ENCODE data around the gene CPN2.

The CPN2 gene

DNA sequence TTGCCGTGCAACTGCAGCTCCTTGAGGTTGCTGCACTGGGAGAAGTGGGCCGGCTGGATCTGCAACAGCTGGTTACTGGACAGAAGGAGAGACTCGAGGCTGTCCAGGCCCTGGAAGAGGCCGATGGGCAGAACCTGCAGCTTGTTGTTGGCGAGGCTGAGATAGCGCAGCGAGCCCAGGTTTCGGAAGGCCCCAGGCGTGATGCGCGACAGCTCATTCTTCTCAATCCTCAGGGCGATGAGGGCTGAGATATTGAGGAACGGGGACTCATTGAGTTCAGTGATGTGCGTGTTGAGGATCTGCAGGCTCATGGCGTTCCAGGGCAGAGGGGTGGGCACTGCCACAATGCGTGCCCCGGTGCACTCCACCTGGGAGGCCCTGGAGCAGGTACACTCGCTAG, 9.4 kb upstream of the CPN2 start:
- Histone ChIP-seq H3K27me3 (ENCODE audit: control insufficient read depth in 2 of 2, insufficient read depth in 2 of 2, low read length in 2 of 2) (no peaks in the 10 kb centered on the region), H3K9ac (ENCODE audit: low read depth in 1 of 2, low read length in 2 of 2) (no peak overlapping the region), H3K36me3 (ENCODE audit: control insufficient read depth in 2 of 2, insufficient read depth in 2 of 2, low read length in 2 of 2) (no peaks in the 10 kb centered on the region), H3K4me3 (ENCODE audit: low read length in 2 of 2) (no peak overlapping the region), H3K4me1 (ENCODE audit: control insufficient read depth in 2 of 2, insufficient read depth in 2 of 2, low read length in 2 of 2) (peaks cover 2 to 3% of the 10 kb centered on the region in 2 donors), H3K9me3 (ENCODE audit: control insufficient read depth in 2 of 2, low read length in 2 of 2) (no peaks in the 10 kb centered on the region), H3K27ac (ENCODE audit: low read depth in 2 of 2, low read length in 2 of 2) (no peak overlapping the region)

DNA sequence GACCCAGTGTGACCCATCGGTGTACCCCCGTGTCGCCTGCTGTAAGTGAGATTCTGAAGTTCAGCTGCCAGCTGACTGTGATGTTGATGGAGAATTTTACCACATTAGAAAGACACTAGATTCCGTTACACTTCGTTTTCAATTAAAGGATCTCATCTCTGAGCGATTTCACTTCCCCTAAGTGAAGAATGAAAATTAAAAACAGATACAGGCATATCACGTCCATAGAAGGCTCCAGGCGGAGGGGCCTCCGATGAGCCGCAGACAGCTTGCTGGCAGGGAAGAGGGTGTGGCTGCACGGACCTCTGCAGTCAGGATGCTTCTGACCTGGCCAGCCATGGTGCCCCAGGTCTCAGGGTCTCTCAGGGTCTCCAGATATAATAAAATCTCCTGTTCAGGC, 6.6 kb upstream of the CPN2 start:
- Histone ChIP-seq H3K9me3 (ENCODE audit: control insufficient read depth in 2 of 2, low read length in 2 of 2) (no peaks in the 10 kb centered on the region), H3K36me3 (ENCODE audit: control insufficient read depth in 2 of 2, insufficient read depth in 2 of 2, low read length in 2 of 2) (no peaks in the 10 kb centered on the region), H3K27me3 (ENCODE audit: control insufficient read depth in 2 of 2, insufficient read depth in 2 of 2, low read length in 2 of 2) (no peaks in the 10 kb centered on the region)

GRCh38 chr3:194355379-194355778, 4.3 kb upstream of the CPN2 start:
- no peaks in the 10 kb centered on the region for H3K4me1 ChIP-seq (ENCODE audit: control insufficient read depth in 2 of 2, insufficient read depth in 2 of 2, low read length in 2 of 2)
- no peak overlapping the region for H3K27ac ChIP-seq (ENCODE audit: low read depth in 2 of 2, low read length in 2 of 2)
- no peaks in the 10 kb centered on the region for H3K27me3 ChIP-seq (ENCODE audit: control insufficient read depth in 2 of 2, insufficient read depth in 2 of 2, low read length in 2 of 2)
- H3K9ac ChIP-seq (ENCODE audit: low read depth in 1 of 2, low read length in 2 of 2) = no peak overlapping the region
- H3K4me3 ChIP-seq (ENCODE audit: low read length in 2 of 2) = no peak overlapping the region
- no peaks in the 10 kb centered on the region for H3K9me3 ChIP-seq (ENCODE audit: control insufficient read depth in 2 of 2, low read length in 2 of 2)
- no peaks in the 10 kb centered on the region for H3K36me3 ChIP-seq (ENCODE audit: control insufficient read depth in 2 of 2, insufficient read depth in 2 of 2, low read length in 2 of 2)

More for the DNA sequence above, 6.6 kb upstream of the CPN2 start:
- no peak overlapping the region for H3K4me3 ChIP-seq (ENCODE audit: low read length in 2 of 2)
- H3K4me1 ChIP-seq (ENCODE audit: control insufficient read depth in 2 of 2, insufficient read depth in 2 of 2, low read length in 2 of 2) = no peaks in the 10 kb centered on the region
- no peak overlapping the region for H3K27ac ChIP-seq (ENCODE audit: low read depth in 2 of 2, low read length in 2 of 2)
- H3K9ac ChIP-seq (ENCODE audit: low read depth in 1 of 2, low read length in 2 of 2) = no peak overlapping the region

DNA sequence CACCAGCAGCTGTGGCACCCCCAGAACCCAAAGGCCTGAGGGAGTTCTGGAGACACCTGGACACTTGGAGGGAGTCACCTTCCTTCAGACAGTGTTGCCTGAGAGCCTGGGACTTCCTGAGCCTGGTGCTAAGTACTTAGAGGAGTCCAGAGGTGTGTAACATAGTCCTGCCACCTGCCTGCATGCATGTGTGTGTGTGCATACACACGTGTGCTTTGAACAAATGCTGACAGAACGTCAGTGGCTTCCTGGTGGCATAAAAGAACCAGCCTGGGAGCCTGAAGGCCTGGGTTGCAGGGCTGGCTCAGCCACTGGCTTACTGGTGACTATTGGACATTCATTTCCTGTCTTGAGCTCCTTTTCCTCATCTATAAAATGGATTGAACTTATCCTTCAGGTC, 3.2 kb upstream of the CPN2 start:
- no peak overlapping the region for H3K4me3 ChIP-seq (ENCODE audit: low read length in 2 of 2)
- no peaks in the 10 kb centered on the region for H3K27me3 ChIP-seq (ENCODE audit: control insufficient read depth in 2 of 2, insufficient read depth in 2 of 2, low read length in 2 of 2)
- no peak overlapping the region for H3K9ac ChIP-seq (ENCODE audit: low read depth in 1 of 2, low read length in 2 of 2)
- H3K4me1 ChIP-seq (ENCODE audit: control insufficient read depth in 2 of 2, insufficient read depth in 2 of 2, low read length in 2 of 2) = no peaks in the 10 kb centered on the region
- no peaks in the 10 kb centered on the region for H3K9me3 ChIP-seq (ENCODE audit: control insufficient read depth in 2 of 2, low read length in 2 of 2)
- H3K36me3 ChIP-seq (ENCODE audit: control insufficient read depth in 2 of 2, insufficient read depth in 2 of 2, low read length in 2 of 2) = no peaks in the 10 kb centered on the region
- H3K27ac ChIP-seq (ENCODE audit: low read depth in 2 of 2, low read length in 2 of 2) = no peak overlapping the region

- Histone ChIP-seq H3K27me3 (ENCODE audit: control insufficient read depth in 2 of 2, insufficient read depth in 2 of 2, low read length in 2 of 2) (no peaks in the 10 kb centered on the region), H3K4me3 (ENCODE audit: low read length in 2 of 2) (no peak overlapping the region), H3K36me3 (ENCODE audit: control insufficient read depth in 2 of 2, insufficient read depth in 2 of 2, low read length in 2 of 2) (no peaks in the 10 kb centered on the region), H3K27ac (ENCODE audit: low read depth in 2 of 2, low read length in 2 of 2) (no peak overlapping the region), H3K9me3 (ENCODE audit: control insufficient read depth in 2 of 2, low read length in 2 of 2) (no peaks in the 10 kb centered on the region), H3K9ac (ENCODE audit: low read depth in 1 of 2, low read length in 2 of 2) (no peak overlapping the region), H3K4me1 (ENCODE audit: control insufficient read depth in 2 of 2, insufficient read depth in 2 of 2, low read length in 2 of 2) (no peaks in the 10 kb centered on the region)
Measured at GRCh38 chr3:194352667-194353246, 1.6 kb upstream of the CPN2 start.

DNA sequence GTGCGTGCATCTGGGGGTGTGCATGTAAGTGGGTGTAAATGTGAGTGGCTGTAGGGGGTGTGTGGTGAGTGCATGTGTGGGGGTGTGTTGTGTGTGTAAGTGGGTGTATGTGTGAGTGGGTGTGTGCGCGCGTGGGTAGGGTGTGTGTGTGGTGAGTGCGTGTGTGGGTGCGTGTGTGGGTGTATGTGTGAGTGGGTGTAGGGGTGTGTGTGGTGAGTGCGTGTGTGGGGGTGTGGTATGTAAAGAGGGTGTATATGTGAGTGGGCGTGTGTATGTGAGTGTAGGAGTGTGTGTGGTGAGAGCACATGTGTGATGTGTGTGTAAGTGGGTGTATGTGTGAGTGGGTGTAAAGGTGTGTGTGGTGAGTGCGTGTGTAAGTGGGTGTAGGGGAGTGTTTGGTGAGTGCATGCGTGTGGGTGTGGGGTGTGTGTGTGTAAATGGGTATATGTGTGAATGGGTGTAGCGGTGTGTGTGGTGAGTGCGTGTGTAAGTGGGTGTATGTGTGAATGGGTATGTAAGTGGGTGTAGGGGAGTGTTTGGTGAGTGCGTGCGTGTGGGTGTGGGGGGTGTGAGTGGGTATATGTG, 916 bp upstream of the CPN2 start:
- Histone ChIP-seq H3K36me3 (ENCODE audit: control insufficient read depth in 2 of 2, insufficient read depth in 2 of 2, low read length in 2 of 2) (no peaks in the 10 kb centered on the region), H3K9ac (ENCODE audit: low read depth in 1 of 2, low read length in 2 of 2) (no peak overlapping the region), H3K4me1 (ENCODE audit: control insufficient read depth in 2 of 2, insufficient read depth in 2 of 2, low read length in 2 of 2) (no peaks in the 10 kb centered on the region), H3K4me3 (ENCODE audit: low read length in 2 of 2) (no peak overlapping the region), H3K9me3 (ENCODE audit: control insufficient read depth in 2 of 2, low read length in 2 of 2) (no peaks in the 10 kb centered on the region), H3K27me3 (ENCODE audit: control insufficient read depth in 2 of 2, insufficient read depth in 2 of 2, low read length in 2 of 2) (no peaks in the 10 kb centered on the region), H3K27ac (ENCODE audit: low read depth in 2 of 2, low read length in 2 of 2) (no peak overlapping the region)

DNA sequence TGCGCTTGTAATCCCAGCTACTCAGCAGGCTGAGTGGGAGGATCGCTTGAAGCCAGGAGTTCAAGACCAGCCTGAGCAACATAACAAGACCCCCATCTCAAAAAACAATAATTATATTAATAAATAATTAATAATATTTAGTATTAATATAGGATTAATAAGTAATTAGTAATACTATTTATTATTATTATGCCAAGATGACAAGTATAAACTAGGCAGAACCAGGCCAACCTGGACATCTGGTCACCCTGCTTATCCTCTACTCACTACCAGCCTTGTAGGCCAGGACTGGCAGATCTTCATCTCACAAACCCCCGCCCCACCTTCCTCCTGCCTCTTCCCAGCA, 429 bp downstream of the CPN2 start:
- H3K36me3 ChIP-seq (ENCODE audit: control insufficient read depth in 2 of 2, insufficient read depth in 2 of 2, low read length in 2 of 2) = no peaks in the 10 kb centered on the region
- H3K9ac ChIP-seq (ENCODE audit: low read depth in 1 of 2, low read length in 2 of 2) = no peak overlapping the region
- H3K4me3 ChIP-seq (ENCODE audit: low read length in 2 of 2) = no peak overlapping the region
- no peaks in the 10 kb centered on the region for H3K27me3 ChIP-seq (ENCODE audit: control insufficient read depth in 2 of 2, insufficient read depth in 2 of 2, low read length in 2 of 2)
- H3K4me1 ChIP-seq (ENCODE audit: control insufficient read depth in 2 of 2, insufficient read depth in 2 of 2, low read length in 2 of 2) = no peaks in the 10 kb centered on the region
- H3K27ac ChIP-seq (ENCODE audit: low read depth in 2 of 2, low read length in 2 of 2) = no peak overlapping the region
- no peaks in the 10 kb centered on the region for H3K9me3 ChIP-seq (ENCODE audit: control insufficient read depth in 2 of 2, low read length in 2 of 2)

GRCh38 chr3:194348354-194348753, 2.8 kb downstream of the CPN2 start:
- Histone ChIP-seq H3K27ac (ENCODE audit: low read depth in 2 of 2, low read length in 2 of 2) (no peak overlapping the region), H3K4me3 (ENCODE audit: low read length in 2 of 2) (no peak overlapping the region), H3K4me1 (ENCODE audit: control insufficient read depth in 2 of 2, insufficient read depth in 2 of 2, low read length in 2 of 2) (no peaks in the 10 kb centered on the region), H3K9me3 (ENCODE audit: control insufficient read depth in 2 of 2, low read length in 2 of 2) (no peaks in the 10 kb centered on the region), H3K36me3 (ENCODE audit: control insufficient read depth in 2 of 2, insufficient read depth in 2 of 2, low read length in 2 of 2) (no peaks in the 10 kb centered on the region), H3K27me3 (ENCODE audit: control insufficient read depth in 2 of 2, insufficient read depth in 2 of 2, low read length in 2 of 2) (no peaks in the 10 kb centered on the region), H3K9ac (ENCODE audit: low read depth in 1 of 2, low read length in 2 of 2) (no peak overlapping the region)

- H3K27ac ChIP-seq (ENCODE audit: low read depth in 2 of 2, low read length in 2 of 2) = no peak overlapping the region
- H3K36me3 ChIP-seq (ENCODE audit: control insufficient read depth in 2 of 2, insufficient read depth in 2 of 2, low read length in 2 of 2) = no peaks in the 10 kb centered on the region
- no peaks in the 10 kb centered on the region for H3K4me1 ChIP-seq (ENCODE audit: control insufficient read depth in 2 of 2, insufficient read depth in 2 of 2, low read length in 2 of 2)
- H3K27me3 ChIP-seq (ENCODE audit: control insufficient read depth in 2 of 2, insufficient read depth in 2 of 2, low read length in 2 of 2) = no peaks in the 10 kb centered on the region
- H3K9ac ChIP-seq (ENCODE audit: low read depth in 1 of 2, low read length in 2 of 2) = no peak overlapping the region
- H3K9me3 ChIP-seq (ENCODE audit: control insufficient read depth in 2 of 2, low read length in 2 of 2) = no peaks in the 10 kb centered on the region
- H3K4me3 ChIP-seq (ENCODE audit: low read length in 2 of 2) = no peak overlapping the region
Measured at GRCh38 chr3:194346621-194347020, 4.5 kb downstream of the CPN2 start.

DNA sequence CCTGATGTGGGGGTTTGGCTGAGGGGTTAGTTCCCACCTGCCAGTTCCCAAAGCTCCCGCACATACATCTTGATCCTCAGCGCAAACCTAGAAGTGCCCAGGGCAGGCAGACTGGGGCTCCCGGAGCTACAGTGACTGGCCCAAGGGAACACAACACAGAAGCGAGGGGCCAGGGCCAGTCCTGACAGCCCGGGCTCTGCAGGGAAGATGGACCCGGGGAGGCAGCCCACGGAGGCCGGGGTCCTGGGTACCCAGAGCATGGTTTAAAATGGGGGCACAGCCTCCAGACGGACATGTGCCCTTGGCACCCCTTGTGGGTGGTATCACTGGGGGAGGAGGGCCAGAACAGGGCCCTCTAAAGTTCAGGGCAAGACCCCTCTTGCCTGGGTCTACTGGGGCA, 5.1 kb downstream of the CPN2 start:
- H3K4me3 ChIP-seq (ENCODE audit: low read length in 2 of 2) = no peak overlapping the region
- no peaks in the 10 kb centered on the region for H3K36me3 ChIP-seq (ENCODE audit: control insufficient read depth in 2 of 2, insufficient read depth in 2 of 2, low read length in 2 of 2)
- no peaks in the 10 kb centered on the region for H3K4me1 ChIP-seq (ENCODE audit: control insufficient read depth in 2 of 2, insufficient read depth in 2 of 2, low read length in 2 of 2)
- H3K9me3 ChIP-seq (ENCODE audit: control insufficient read depth in 2 of 2, low read length in 2 of 2) = no peaks in the 10 kb centered on the region
- no peak overlapping the region for H3K27ac ChIP-seq (ENCODE audit: low read depth in 2 of 2, low read length in 2 of 2)
- no peaks in the 10 kb centered on the region for H3K27me3 ChIP-seq (ENCODE audit: control insufficient read depth in 2 of 2, insufficient read depth in 2 of 2, low read length in 2 of 2)
- H3K9ac ChIP-seq (ENCODE audit: low read depth in 1 of 2, low read length in 2 of 2) = no peak overlapping the region

- Histone ChIP-seq H3K36me3 (ENCODE audit: control insufficient read depth in 2 of 2, insufficient read depth in 2 of 2, low read length in 2 of 2) (no peaks in the 10 kb centered on the region), H3K9ac (ENCODE audit: low read depth in 1 of 2, low read length in 2 of 2) (no peak overlapping the region), H3K27me3 (ENCODE audit: control insufficient read depth in 2 of 2, insufficient read depth in 2 of 2, low read length in 2 of 2) (no peaks in the 10 kb centered on the region), H3K9me3 (ENCODE audit: control insufficient read depth in 2 of 2, low read length in 2 of 2) (no peaks in the 10 kb centered on the region), H3K4me3 (ENCODE audit: low read length in 2 of 2) (no peak overlapping the region), H3K27ac (ENCODE audit: low read depth in 2 of 2, low read length in 2 of 2) (no peak overlapping the region), H3K4me1 (ENCODE audit: control insufficient read depth in 2 of 2, insufficient read depth in 2 of 2, low read length in 2 of 2) (no peaks in the 10 kb centered on the region)
Measured at GRCh38 chr3:194344012-194344411, 7.1 kb downstream of the CPN2 start.
